Esophagus (tissue), 2 donors: ENCODE data around the gene GPR119. TPM values are rescaled to one million over a fixed set of nuclear protein-coding genes. Genes with fewer than 3 reads are reported as not detected.
"Not testable (repeated sequence)": the region's sequence is repeated elsewhere in the genome, so short reads cannot be mapped to it uniquely, and the experiment has no call there.

Experiments
- H3K27ac ChIP-seq, 2 donors: one replicate each; pipeline ENCODE4 v1.5.1; 2013; ENCODE audit warnings: low read depth in 2 of 2, mild to moderate bottlenecking in 2 of 2, inconsistent platforms in 1 of 2, low read length in 1 of 2, moderate library complexity in 1 of 2
- H3K27me3 ChIP-seq, 2 donors: one replicate each; pipeline ENCODE4 v1.6.1; 2013; ENCODE audit warnings: low read length in 2 of 2, control low read depth in 1 of 2, mild to moderate bottlenecking in 1 of 2; ENCODE audit not compliant: insufficient read depth in 2 of 2, control insufficient read depth in 1 of 2
- H3K36me3 ChIP-seq, 2 donors: one replicate each; pipeline ENCODE4 v1.6.1; 2013; ENCODE audit warnings: low read length in 1 of 2; ENCODE audit not compliant: control insufficient read depth in 2 of 2, insufficient read depth in 2 of 2
- H3K4me1 ChIP-seq, 2 donors: one replicate each; pipeline ENCODE4 v1.6.1; 2013; ENCODE audit warnings: low read length in 1 of 2; ENCODE audit not compliant: control insufficient read depth in 2 of 2, insufficient read depth in 2 of 2
- H3K4me3 ChIP-seq, 2 donors: one replicate each; pipeline ENCODE4 v1.5.1; 2013; ENCODE audit warnings: low read length in 2 of 2, mild to moderate bottlenecking in 2 of 2, low read depth in 1 of 2, moderate library complexity in 1 of 2
- H3K9me3 ChIP-seq, 2 donors: one replicate each; pipeline ENCODE4 v1.6.1; 2013; ENCODE audit warnings: mild to moderate bottlenecking in 2 of 2, low read depth in 1 of 2, low read length in 1 of 2, moderate library complexity in 1 of 2; ENCODE audit not compliant: control insufficient read depth in 2 of 2, insufficient read depth in 1 of 2
- WGBS, 2 donors: extraction: QIAGEN DNeasy Blood & Tissue Kit; methylation state at CpG; one replicate each; pipeline ENCODE4 v1.1.7; 2013; 5-methylcytosine and 5-hydroxymethylcytosine counted together
- polyA plus RNA-seq, 2 donors: library from polyadenylated mRNA; stranded (reverse); fragments of 200-250 nt; gene quantifications; one replicate each; pipeline ENCODE4 v1.2.3, GENCODE V29; 2013
- donor health status: healthy with polysubstance abuse.
- donor health status: Bipolar disorder and iron deficiency.

GPR119 gene
- polyA plus RNA-seq, 2 donors, result not detected

GRCh38 chrX:130347321-130347720 is 38.2 kb downstream of the GPR119 start:
- H3K27ac ChIP-seq, result no peak overlapping the region
- 41 to 62% methylated on average over 1 of the region's 1 CpG for WGBS, 2 donors
- no peaks in the 10 kb centered on the region for H3K4me1 ChIP-seq
- H3K9me3 ChIP-seq, result no peaks in the 10 kb centered on the region
- H3K27me3 ChIP-seq, result no peaks in the 10 kb centered on the region
- H3K36me3 ChIP-seq, result no peaks in the 10 kb centered on the region
- H3K4me3 ChIP-seq, result no peak overlapping the region

GRCh38 chrX:130343411-130343810 is 42.1 kb downstream of the GPR119 start:
- Histone ChIP-seq H3K27ac (no peak overlapping the region), H3K9me3 (peaks cover 0 to 2% of the 10 kb centered on the region in 2 donors), H3K4me3 (no peak overlapping the region), H3K36me3 (no peaks in the 10 kb centered on the region), H3K27me3 (no peaks in the 10 kb centered on the region), H3K4me1 (peaks cover 0 to 3% of the 10 kb centered on the region in 2 donors)
- 79 to 94% methylated on average over 1 of the region's 1 CpG for WGBS, 2 donors

GRCh38 chrX:130340271-130340670 is 45.2 kb downstream of the GPR119 start:
- Histone ChIP-seq H3K4me3 (peak overlapping the region; percentile 57 to 65), H3K4me1 (peaks cover 0 to 3% of the 10 kb centered on the region in 2 donors), H3K27ac (no peak overlapping the region), H3K27me3 (no peaks in the 10 kb centered on the region), H3K9me3 (peaks cover 0 to 2% of the 10 kb centered on the region in 2 donors), H3K36me3 (no peaks in the 10 kb centered on the region)
- 5 to 34% methylated on average over 9 of the region's 9 CpGs for WGBS, 2 donors

- H3K9me3 ChIP-seq, result peaks cover 0 to 2% of the 10 kb centered on the region in 2 donors
- H3K4me1 ChIP-seq, result peaks cover 0 to 3% of the 10 kb centered on the region in 2 donors
- H3K36me3 ChIP-seq, result no peaks in the 10 kb centered on the region
- H3K27me3 ChIP-seq, result no peaks in the 10 kb centered on the region
- WGBS, 2 donors, result 1 to 36% methylated on average over 53 to 55 of the region's 55 CpGs
- peak within 1 kb of the TSS; percentile 57 to 65 for H3K4me3 ChIP-seq
- no peak within 1 kb of the TSS for H3K27ac ChIP-seq
Measured at GRCh38 chrX:130339408-130340222, 45.9 kb downstream of the GPR119 start, which contains the start of gene SLC25A14. Gene SLC25A14, plus strand, starts transcription at chrX:130339919. Its CDS starts 360 bp downstream, at chrX:130340279.

GRCh38 chrX:130338869-130339268 is 46.6 kb downstream of the GPR119 start:
- H3K9me3 ChIP-seq, H3K4me1 ChIP-seq, H3K36me3 ChIP-seq, H3K27ac ChIP-seq, H3K27me3 ChIP-seq, H3K4me3 ChIP-seq: not testable (repeated sequence)
- WGBS, 2 donors, result 68 to 71% methylated on average over 8 of the region's 8 CpGs

- H3K4me3 ChIP-seq, result no peak overlapping the region
- H3K4me1 ChIP-seq, result peaks cover 0 to 3% of the 10 kb centered on the region in 2 donors
- H3K9me3 ChIP-seq, result peaks cover 0 to 2% of the 10 kb centered on the region in 2 donors
- 60 to 70% methylated on average over 4 of the region's 4 CpGs for WGBS, 2 donors
- no peaks in the 10 kb centered on the region for H3K36me3 ChIP-seq
- no peak overlapping the region for H3K27ac ChIP-seq
- H3K27me3 ChIP-seq, result peaks cover 0 to 3% of the 10 kb centered on the region in 2 donors
Measured at GRCh38 chrX:130336531-130336930, 48.9 kb downstream of the GPR119 start.

Other genes starting within 250 kb of the GPR119 start
- 10 to 100 TPM; 16.3 to 22.4 TPM for gene AIFM1, start 219.8 kb downstream of the GPR119 start, polyA plus RNA-seq
- under 1 TPM in 1 of 2 donors, not detected in 1; 0.46 TPM for gene RAB33A, start 213.7 kb downstream of the GPR119 start, polyA plus RNA-seq
- gene ZNF280C, start 116.8 kb downstream of the GPR119 start, polyA plus RNA-seq, result under 1 TPM; 0.69 to 0.91 TPM
- 10 to 100 TPM in 1 of 2 donors, 1 to 10 TPM in 1; 8.3 to 10.2 TPM for gene SLC25A14, start 45.8 kb downstream of the GPR119 start, polyA plus RNA-seq
- 10 to 100 TPM; 13.0 to 13.5 TPM for gene RBMX2, start 16.3 kb upstream of the GPR119 start, polyA plus RNA-seq